K562 (cell line): ENCODE measurements around the gene ETNK1. TPM values are rescaled to one million over a fixed set of nuclear protein-coding genes. Genes with fewer than 3 reads are reported as not detected.

Experiments used
- ATAC-seq: fragments of 200-7000 bp; cut with Tn5 transposase; 3 replicates; pipeline ENCODE4 v1.9.1; 2020; ENCODE audit warnings: moderate library complexity
- BruUV-seq: library from RNA; stranded (reverse); fragments of 400-500 nt; replicated peaks from 2 replicates; lab custom pipeline; 2021; lab: Mats Ljungman, UMichigan
- CTCF ChIA-PET: fragments of 300-600 bp; formaldehyde crosslinking; extraction: SDS; loops from one replicate; lab custom pipeline; 2021; ENCODE audit warnings: low intra/inter-chr PET ratio; lab: Yijun Ruan, JAX
- POLR2A ChIA-PET: fragments of 300-600, 350-650 bp; sonication (Branson Sonifier 250); formaldehyde crosslinking; extraction: SDS; loops from one replicate; lab custom pipeline; 2021; ENCODE audit warnings: antibody characterized with exemption, inconsistent platforms; lab: Yijun Ruan, JAX
- DNase-seq, 4 experiments: peaks; one replicate each; pipeline versions ENCODE4 v3.0.0 to v3.0.0-alpha.2; 2011 to 2018; ENCODE audit warnings: low spot score in 3 of 4, mixed read lengths in 3 of 4; ENCODE audit errors: extremely low read depth in 1 of 4
- FAIRE-seq: peaks from 2 replicates; lab custom pipeline; 2011; peaks lifted over from hg19 to GRCh38; lab: Jason Lieb, UNC
- H2AFZ ChIP-seq: 2 replicates; pipeline ENCODE4 v1.6.0; 2011; ENCODE audit warnings: low read depth, low read length, control low read depth, inconsistent platforms
- H3K27ac ChIP-seq: fragments of 200-600 bp; 3 replicates; pipeline ENCODE4 v1.8.0; 2011; ENCODE audit warnings: low read depth, mild to moderate bottlenecking, control low read depth, inconsistent platforms, low read length, moderate library complexity, mixed read lengths; ENCODE audit errors: extremely low read depth
- H3K27me3 ChIP-seq, 2 experiments: fragments of 300-600 bp in 1 of 2; 2 replicates in 1 of 2; 3 replicates in 1 of 2; pipeline versions ENCODE4 v1.6.0 to v1.8.0; 2011; ENCODE audit warnings: inconsistent platforms in 2 of 2, low read length in 2 of 2, mild to moderate bottlenecking in 1 of 2, mixed read lengths in 1 of 2, moderate library complexity in 1 of 2; ENCODE audit not compliant: control insufficient read depth in 2 of 2, insufficient read depth in 2 of 2
- H3K36me3 ChIP-seq: fragments of 300-600 bp; 3 replicates; pipeline ENCODE4 v1.8.0; 2011; ENCODE audit warnings: mild to moderate bottlenecking, low read length, inconsistent platforms; ENCODE audit not compliant: control insufficient read depth, insufficient read depth
- H3K4me1 ChIP-seq, 2 experiments: fragments of 200-600 bp in 1 of 2; replicated peaks in 1 of 2; 2 replicates in 1 of 2; 3 replicates in 1 of 2; pipeline versions ENCODE4 v1.5.1 to v1.8.0; 2011; ENCODE audit warnings: inconsistent platforms in 2 of 2, low read length in 2 of 2, mild to moderate bottlenecking in 1 of 2, mixed read lengths in 1 of 2, moderate library complexity in 1 of 2; ENCODE audit not compliant: control insufficient read depth in 2 of 2, insufficient read depth in 2 of 2
- H3K4me2 ChIP-seq: 2 replicates; pipeline ENCODE4 v1.6.1; 2011; ENCODE audit warnings: low read length, control low read depth, inconsistent platforms, mixed read lengths; ENCODE audit not compliant: insufficient read depth
- H3K4me3 ChIP-seq: fragments of 200-600 bp; sonication (generic), shearing (Covaris generic); 2 replicates; pipeline ENCODE4 v1.5.1; 2016; ENCODE audit warnings: control low read depth, inconsistent platforms
- H3K79me2 ChIP-seq: fragments of 200-600 bp; 3 replicates; pipeline ENCODE4 v1.8.0; 2011; ENCODE audit warnings: low read length, inconsistent platforms; ENCODE audit not compliant: control insufficient read depth, insufficient read depth
- H3K9ac ChIP-seq, 2 experiments: 2 replicates each; pipeline versions ENCODE4 v1.6.0 to v1.6.1; 2011; ENCODE audit warnings: low read depth in 2 of 2, low read length in 2 of 2, control low read depth in 1 of 2, inconsistent platforms in 1 of 2, mild to moderate bottlenecking in 1 of 2, mixed read lengths in 1 of 2; ENCODE audit not compliant: insufficient read depth in 1 of 2
- H3K9me1 ChIP-seq: one replicate; pipeline ENCODE4 v1.6.0; 2011; ENCODE audit warnings: inconsistent platforms, mild to moderate bottlenecking, low read length, moderate library complexity; ENCODE audit not compliant: control insufficient read depth, insufficient read depth
- H3K9me3 ChIP-seq: replicated peaks from 2 replicates; pipeline ENCODE4 v1.5.1; 2011; ENCODE audit warnings: low read depth, low read length, inconsistent platforms; ENCODE audit not compliant: control insufficient read depth, insufficient read depth
- H4K20me1 ChIP-seq: replicated peaks from 2 replicates; pipeline ENCODE4 v1.6.1; 2011; ENCODE audit warnings: low read length, inconsistent platforms, mixed read lengths; ENCODE audit not compliant: control insufficient read depth, insufficient read depth
- CHCHD3 ChIP-seq: fragments of 250-450 bp; sonication (Bioruptor Pico); IDR thresholded peaks from 2 replicates; pipeline ENCODE4 v2.1.2; 2022; ENCODE audit warnings: mild to moderate bottlenecking
- CHD1 ChIP-seq: fragments of 200-600 bp; sonication (generic); IDR thresholded peaks from one replicate; pipeline ENCODE4 v1.6.1; 2012; ENCODE audit warnings: mild to moderate bottlenecking, moderate library complexity, low read length, inconsistent platforms
- DDX20 ChIP-seq: fragments of 450-650 bp; IDR thresholded peaks from 2 replicates; pipeline ENCODE4 v1.6.1; 2016; ENCODE audit warnings: missing genetic modification characterization, low read depth, mild to moderate bottlenecking, missing compliant biosample characterization, moderate library complexity
- ILK ChIP-seq: fragments of 450-650 bp; IDR thresholded peaks from 2 replicates; pipeline ENCODE4 v1.6.1; 2016; ENCODE audit warnings: missing genetic modification characterization, low read depth, mild to moderate bottlenecking, missing compliant biosample characterization, moderate library complexity, borderline replicate concordance
- MCM7 ChIP-seq, 2 experiments: fragments of 450-650 bp; IDR thresholded peaks; 2 replicates each; pipeline ENCODE4 v1.6.1; 2016 to 2018
- NONO ChIP-seq, 2 experiments: fragments of 200-400 bp in 1 of 2; fragments of 450-650 bp in 1 of 2; formaldehyde crosslinking in 1 of 2; IDR thresholded peaks; 2 replicates each; pipeline ENCODE4 v1.6.1; 2017; ENCODE audit warnings: low read depth in 2 of 2, mild to moderate bottlenecking in 2 of 2, moderate library complexity in 2 of 2, low read length in 1 of 2
- POLR2H ChIP-seq: IDR thresholded peaks from 2 replicates; pipeline ENCODE4 v1.6.1; 2016; ENCODE audit warnings: missing genetic modification characterization, low read depth, mild to moderate bottlenecking, control low read depth, missing compliant biosample characterization, moderate library complexity
- RHOXF2B ChIP-seq: fragments of 250-450 bp; sonication (Bioruptor Pico); conservative IDR thresholded peaks from 2 replicates; pipeline ENCODE4 v1.5.1; 2021
- ZNF212 ChIP-seq: fragments of 450-650 bp; formaldehyde crosslinking; IDR thresholded peaks from 2 replicates; pipeline ENCODE4 v1.4.0; 2020; ENCODE audit warnings: mild to moderate bottlenecking
- WGBS: fragments of 100-300 bp; shearing (Covaris generic); methylation state at CpG from one replicate; pipeline ENCODE4 v1.1.6; 2016; ENCODE audit warnings: low coverage, mixed read lengths; ENCODE audit not compliant: insufficient coverage; ENCODE audit errors: missing lambda C conversion rate; 5-methylcytosine and 5-hydroxymethylcytosine counted together
- in situ Hi-C: fragments of 300-500 bp; cut with MboI; formaldehyde crosslinking; loops from 4 replicates; pipeline ENCODE4 v1.15.0; 2018; ENCODE audit warnings: inconsistent platforms, mixed read lengths
- intact Hi-C: fragments of 100-400 bp; cut with micrococcal nuclease; formaldehyde crosslinking; loops from 2 replicates; pipeline ENCODE4 v1.14.2; 2022
- polyA plus RNA-seq, 8 experiments: library from polyadenylated mRNA; depleted of rRNA in 4 of 8; stranded (reverse) in 5 of 8; unstranded in 3 of 8; fragments of >200 nt; fragmentation: Nextera tagmentation in 2 of 8; fragmentation: Illumina TruSeq in 1 of 8; extraction: Ambion mirVana in 2 of 8; extraction: Trizol in 1 of 8; gene quantifications; 2 replicates each; pipeline versions ENCODE4 v1.2.1 to v1.2.3, GENCODE V29; 2011 to 2014; ENCODE audit warnings: inconsistent platforms in 1 of 8, missing spikeins in 1 of 8
- total RNA-seq, 7 experiments: library from RNA; depleted of rRNA in 6 of 7; stranded (reverse); fragments of >200 nt in 6 of 7; fragmentation: Illumina TruSeq in 2 of 7; extraction: Trizol in 2 of 7; gene quantifications; 2 replicates each; pipeline versions ENCODE4 v1.2.1 to v1.2.3, GENCODE V29; 2011 to 2021; ENCODE audit warnings: low replicate concordance in 1 of 7
- TF ChIP-seq, protein P1 (sequence below): fragments of 450-650 bp; IDR thresholded peaks from 2 replicates; pipeline ENCODE4 v1.6.1; 2016; ENCODE audit warnings: mild to moderate bottlenecking, moderate library complexity
- TF ChIP-seq, protein P2 (sequence below): fragments of 450-650 bp; formaldehyde crosslinking; conservative IDR thresholded peaks from 2 replicates; pipeline ENCODE4 v1.4.0; 2022; ENCODE audit warnings: mild to moderate bottlenecking, missing genetic modification characterization

ETNK1 gene
- total and polyA plus RNA-seq, 9 of the 15 experiments (the other 6 are each of a cell fraction or from before 2014, with no cell fraction given): 10.0 to 70.5 (median 36.0) TPM

DNA sequence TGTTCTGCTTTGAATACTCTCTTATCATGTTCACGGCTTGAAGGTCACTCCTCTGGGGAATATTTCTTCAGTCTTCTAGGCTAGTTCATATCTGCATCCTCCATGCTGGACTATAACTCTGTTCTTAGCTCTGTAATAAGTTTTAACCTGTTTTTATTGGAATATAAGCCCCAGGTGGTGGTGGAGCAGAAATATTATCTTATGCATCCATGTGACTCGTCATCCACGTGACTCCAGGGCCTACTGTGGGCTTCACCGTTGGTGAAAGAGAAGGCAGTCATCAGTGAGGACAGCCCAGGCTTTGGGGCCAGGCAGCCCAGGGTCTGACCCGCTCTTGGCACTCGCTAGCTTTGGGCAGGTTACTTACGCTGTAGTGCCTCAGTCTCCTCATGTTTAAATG lies 87.1 kb downstream of the ETNK1 start:
- no TSS peak for BruUV-seq
- POLR2A ChIA-PET: no interaction called here
- no peak for FAIRE-seq
- TF ChIP-seq ZNF212 (CRISPR knock-in tag) (no peak), DDX20 (tag) (no peak), ILK (tag) (no peak), MCM7 (IDR thresholded peaks at IDR 0.05) (no peak), POLR2H (tag) (no peak), CHCHD3 (no peak), CHD1 (no peak), RHOXF2B (CRISPR knock-in tag) (no peak), NONO (IDR thresholded peaks at IDR 0.05; ENCODE audit: low read depth in 2 of 2, low read length in 1 of 2) (no peak)
- TF ChIP-seq, protein P1, sequence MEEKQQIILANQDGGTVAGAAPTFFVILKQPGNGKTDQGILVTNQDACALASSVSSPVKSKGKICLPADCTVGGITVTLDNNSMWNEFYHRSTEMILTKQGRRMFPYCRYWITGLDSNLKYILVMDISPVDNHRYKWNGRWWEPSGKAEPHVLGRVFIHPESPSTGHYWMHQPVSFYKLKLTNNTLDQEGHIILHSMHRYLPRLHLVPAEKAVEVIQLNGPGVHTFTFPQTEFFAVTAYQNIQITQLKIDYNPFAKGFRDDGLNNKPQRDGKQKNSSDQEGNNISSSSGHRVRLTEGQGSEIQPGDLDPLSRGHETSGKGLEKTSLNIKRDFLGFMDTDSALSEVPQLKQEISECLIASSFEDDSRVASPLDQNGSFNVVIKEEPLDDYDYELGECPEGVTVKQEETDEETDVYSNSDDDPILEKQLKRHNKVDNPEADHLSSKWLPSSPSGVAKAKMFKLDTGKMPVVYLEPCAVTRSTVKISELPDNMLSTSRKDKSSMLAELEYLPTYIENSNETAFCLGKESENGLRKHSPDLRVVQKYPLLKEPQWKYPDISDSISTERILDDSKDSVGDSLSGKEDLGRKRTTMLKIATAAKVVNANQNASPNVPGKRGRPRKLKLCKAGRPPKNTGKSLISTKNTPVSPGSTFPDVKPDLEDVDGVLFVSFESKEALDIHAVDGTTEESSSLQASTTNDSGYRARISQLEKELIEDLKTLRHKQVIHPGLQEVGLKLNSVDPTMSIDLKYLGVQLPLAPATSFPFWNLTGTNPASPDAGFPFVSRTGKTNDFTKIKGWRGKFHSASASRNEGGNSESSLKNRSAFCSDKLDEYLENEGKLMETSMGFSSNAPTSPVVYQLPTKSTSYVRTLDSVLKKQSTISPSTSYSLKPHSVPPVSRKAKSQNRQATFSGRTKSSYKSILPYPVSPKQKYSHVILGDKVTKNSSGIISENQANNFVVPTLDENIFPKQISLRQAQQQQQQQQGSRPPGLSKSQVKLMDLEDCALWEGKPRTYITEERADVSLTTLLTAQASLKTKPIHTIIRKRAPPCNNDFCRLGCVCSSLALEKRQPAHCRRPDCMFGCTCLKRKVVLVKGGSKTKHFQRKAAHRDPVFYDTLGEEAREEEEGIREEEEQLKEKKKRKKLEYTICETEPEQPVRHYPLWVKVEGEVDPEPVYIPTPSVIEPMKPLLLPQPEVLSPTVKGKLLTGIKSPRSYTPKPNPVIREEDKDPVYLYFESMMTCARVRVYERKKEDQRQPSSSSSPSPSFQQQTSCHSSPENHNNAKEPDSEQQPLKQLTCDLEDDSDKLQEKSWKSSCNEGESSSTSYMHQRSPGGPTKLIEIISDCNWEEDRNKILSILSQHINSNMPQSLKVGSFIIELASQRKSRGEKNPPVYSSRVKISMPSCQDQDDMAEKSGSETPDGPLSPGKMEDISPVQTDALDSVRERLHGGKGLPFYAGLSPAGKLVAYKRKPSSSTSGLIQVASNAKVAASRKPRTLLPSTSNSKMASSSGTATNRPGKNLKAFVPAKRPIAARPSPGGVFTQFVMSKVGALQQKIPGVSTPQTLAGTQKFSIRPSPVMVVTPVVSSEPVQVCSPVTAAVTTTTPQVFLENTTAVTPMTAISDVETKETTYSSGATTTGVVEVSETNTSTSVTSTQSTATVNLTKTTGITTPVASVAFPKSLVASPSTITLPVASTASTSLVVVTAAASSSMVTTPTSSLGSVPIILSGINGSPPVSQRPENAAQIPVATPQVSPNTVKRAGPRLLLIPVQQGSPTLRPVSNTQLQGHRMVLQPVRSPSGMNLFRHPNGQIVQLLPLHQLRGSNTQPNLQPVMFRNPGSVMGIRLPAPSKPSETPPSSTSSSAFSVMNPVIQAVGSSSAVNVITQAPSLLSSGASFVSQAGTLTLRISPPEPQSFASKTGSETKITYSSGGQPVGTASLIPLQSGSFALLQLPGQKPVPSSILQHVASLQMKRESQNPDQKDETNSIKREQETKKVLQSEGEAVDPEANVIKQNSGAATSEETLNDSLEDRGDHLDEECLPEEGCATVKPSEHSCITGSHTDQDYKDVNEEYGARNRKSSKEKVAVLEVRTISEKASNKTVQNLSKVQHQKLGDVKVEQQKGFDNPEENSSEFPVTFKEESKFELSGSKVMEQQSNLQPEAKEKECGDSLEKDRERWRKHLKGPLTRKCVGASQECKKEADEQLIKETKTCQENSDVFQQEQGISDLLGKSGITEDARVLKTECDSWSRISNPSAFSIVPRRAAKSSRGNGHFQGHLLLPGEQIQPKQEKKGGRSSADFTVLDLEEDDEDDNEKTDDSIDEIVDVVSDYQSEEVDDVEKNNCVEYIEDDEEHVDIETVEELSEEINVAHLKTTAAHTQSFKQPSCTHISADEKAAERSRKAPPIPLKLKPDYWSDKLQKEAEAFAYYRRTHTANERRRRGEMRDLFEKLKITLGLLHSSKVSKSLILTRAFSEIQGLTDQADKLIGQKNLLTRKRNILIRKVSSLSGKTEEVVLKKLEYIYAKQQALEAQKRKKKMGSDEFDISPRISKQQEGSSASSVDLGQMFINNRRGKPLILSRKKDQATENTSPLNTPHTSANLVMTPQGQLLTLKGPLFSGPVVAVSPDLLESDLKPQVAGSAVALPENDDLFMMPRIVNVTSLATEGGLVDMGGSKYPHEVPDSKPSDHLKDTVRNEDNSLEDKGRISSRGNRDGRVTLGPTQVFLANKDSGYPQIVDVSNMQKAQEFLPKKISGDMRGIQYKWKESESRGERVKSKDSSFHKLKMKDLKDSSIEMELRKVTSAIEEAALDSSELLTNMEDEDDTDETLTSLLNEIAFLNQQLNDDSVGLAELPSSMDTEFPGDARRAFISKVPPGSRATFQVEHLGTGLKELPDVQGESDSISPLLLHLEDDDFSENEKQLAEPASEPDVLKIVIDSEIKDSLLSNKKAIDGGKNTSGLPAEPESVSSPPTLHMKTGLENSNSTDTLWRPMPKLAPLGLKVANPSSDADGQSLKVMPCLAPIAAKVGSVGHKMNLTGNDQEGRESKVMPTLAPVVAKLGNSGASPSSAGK: no peak
- TF ChIP-seq, protein P2, sequence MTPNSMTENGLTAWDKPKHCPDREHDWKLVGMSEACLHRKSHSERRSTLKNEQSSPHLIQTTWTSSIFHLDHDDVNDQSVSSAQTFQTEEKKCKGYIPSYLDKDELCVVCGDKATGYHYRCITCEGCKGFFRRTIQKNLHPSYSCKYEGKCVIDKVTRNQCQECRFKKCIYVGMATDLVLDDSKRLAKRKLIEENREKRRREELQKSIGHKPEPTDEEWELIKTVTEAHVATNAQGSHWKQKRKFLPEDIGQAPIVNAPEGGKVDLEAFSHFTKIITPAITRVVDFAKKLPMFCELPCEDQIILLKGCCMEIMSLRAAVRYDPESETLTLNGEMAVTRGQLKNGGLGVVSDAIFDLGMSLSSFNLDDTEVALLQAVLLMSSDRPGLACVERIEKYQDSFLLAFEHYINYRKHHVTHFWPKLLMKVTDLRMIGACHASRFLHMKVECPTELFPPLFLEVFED: no peak

More for the DNA sequence above, 87.1 kb downstream of the ETNK1 start:
- H3K9me3 ChIP-seq: no peaks in the 10 kb centered on the region
- no peaks in the 10 kb centered on the region for H3K4me1 ChIP-seq
- intact Hi-C loops (loop anchor here (10.0 kb wide), 1 partner anchor 343 kb away; no protein-coding TSS in a partner anchor), in situ Hi-C loops (no loop called here)
- H3K36me3 ChIP-seq: no peaks in the 10 kb centered on the region
- H3K27ac ChIP-seq: no peak overlapping the region
- no peaks in the 10 kb centered on the region for H4K20me1 ChIP-seq
- WGBS: 22% methylated on average over 7 of the region's 7 CpGs
- CTCF ChIA-PET: no interaction called here
- H3K4me2 ChIP-seq: no peak overlapping the region
- no peak overlapping the region for H3K4me3 ChIP-seq
- H3K27me3 ChIP-seq: no peaks in the 10 kb centered on the region
- H3K9me1 ChIP-seq: no peaks in the 10 kb centered on the region
- no peak overlapping the region for H3K9ac ChIP-seq
- H3K79me2 ChIP-seq: no peaks in the 10 kb centered on the region
- H2AFZ ChIP-seq: peak overlapping the region; percentile 71
- ATAC-seq: no peak; the same call in 2 of the 3 replicates
- DNase-seq: no peak
